ENCODE results near the gene CHST8. TPM values are rescaled to one million over a fixed set of nuclear protein-coding genes. Genes with fewer than 3 reads are reported as not detected.

The CHST8 gene
- total RNA-seq, 1 experiment from 2014 or later = 33.5 TPM

GRCh38 chr19:33703821-33704220 lies 82.1 kb downstream of the CHST8 start:
- DNase-seq (ENCODE audit: low spot score) (no peak), ATAC-seq (no peak)
- POLR2A ChIA-PET = no interaction called here
- no peaks in the 10 kb centered on the region for H3K36me3 Mint-ChIP-seq
- TF ChIP-seq ZNF121 (CRISPR knock-in tag; IDR thresholded peaks at IDR 0.05) (no peak), FOXK1 (CRISPR knock-in tag; IDR thresholded peaks at IDR 0.05) (no peak), CBFB (CRISPR knock-in tag; IDR thresholded peaks at IDR 0.05; ENCODE audit: low read depth) (no peak), ETV6 (CRISPR knock-in tag; IDR thresholded peaks at IDR 0.05) (no peak), AR (CRISPR knock-in tag; IDR thresholded peaks at IDR 0.05) (no peak), SOX15 (CRISPR knock-in tag; IDR thresholded peaks at IDR 0.05) (no peak), FOXP1 (CRISPR knock-in tag; IDR thresholded peaks at IDR 0.05; ENCODE audit: borderline replicate concordance) (no peak)
- peaks cover 29% of the 10 kb centered on the region for H3K4me1 Mint-ChIP-seq
- no peak overlapping the region for H3K27ac Mint-ChIP-seq
- H3K27me3 Mint-ChIP-seq (ENCODE audit: low read depth) = no peaks in the 10 kb centered on the region
- H3K4me3 Mint-ChIP-seq = no peak overlapping the region
- H3K9me3 Mint-ChIP-seq = no peaks in the 10 kb centered on the region
- CTCF ChIA-PET = interaction anchor here (0.7 to 3.3 kb wide), 3 partner anchors 181 to 288 kb away, joined by 3 to 10 read pairs (median 3); no protein-coding TSS in a partner anchor

GRCh38 chr19:33704271-33704670 lies 82.5 kb downstream of the CHST8 start:
- no peaks in the 10 kb centered on the region for H3K36me3 Mint-ChIP-seq
- H3K27ac Mint-ChIP-seq = no peak overlapping the region
- no peaks in the 10 kb centered on the region for H3K27me3 Mint-ChIP-seq (ENCODE audit: low read depth)
- TF ChIP-seq ZNF416 (CRISPR knock-in tag; IDR thresholded peaks at IDR 0.05) (no peak), ZNF219 (CRISPR knock-in tag; IDR thresholded peaks at IDR 0.05; ENCODE audit: borderline replicate concordance) (no peak), ATF2 (CRISPR knock-in tag; IDR thresholded peaks at IDR 0.05; ENCODE audit: borderline replicate concordance, low read depth) (no peak), ZNF425 (CRISPR knock-in tag; conservative IDR thresholded peaks at IDR 0.05) (no peak), JAZF1 (CRISPR knock-in tag; IDR thresholded peaks at IDR 0.05) (no peak), NFATC4 (CRISPR knock-in tag; IDR thresholded peaks at IDR 0.05) (no peak)
- TF ChIP-seq, protein P1, sequence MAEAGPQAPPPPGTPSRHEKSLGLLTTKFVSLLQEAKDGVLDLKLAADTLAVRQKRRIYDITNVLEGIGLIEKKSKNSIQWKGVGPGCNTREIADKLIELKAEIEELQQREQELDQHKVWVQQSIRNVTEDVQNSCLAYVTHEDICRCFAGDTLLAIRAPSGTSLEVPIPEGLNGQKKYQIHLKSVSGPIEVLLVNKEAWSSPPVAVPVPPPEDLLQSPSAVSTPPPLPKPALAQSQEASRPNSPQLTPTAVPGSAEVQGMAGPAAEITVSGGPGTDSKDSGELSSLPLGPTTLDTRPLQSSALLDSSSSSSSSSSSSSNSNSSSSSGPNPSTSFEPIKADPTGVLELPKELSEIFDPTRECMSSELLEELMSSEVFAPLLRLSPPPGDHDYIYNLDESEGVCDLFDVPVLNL (CRISPR knock-in tag; IDR thresholded peaks at IDR 0.05; ENCODE audit: borderline replicate concordance, low read depth) = no peak
- TF ChIP-seq, protein P2, sequence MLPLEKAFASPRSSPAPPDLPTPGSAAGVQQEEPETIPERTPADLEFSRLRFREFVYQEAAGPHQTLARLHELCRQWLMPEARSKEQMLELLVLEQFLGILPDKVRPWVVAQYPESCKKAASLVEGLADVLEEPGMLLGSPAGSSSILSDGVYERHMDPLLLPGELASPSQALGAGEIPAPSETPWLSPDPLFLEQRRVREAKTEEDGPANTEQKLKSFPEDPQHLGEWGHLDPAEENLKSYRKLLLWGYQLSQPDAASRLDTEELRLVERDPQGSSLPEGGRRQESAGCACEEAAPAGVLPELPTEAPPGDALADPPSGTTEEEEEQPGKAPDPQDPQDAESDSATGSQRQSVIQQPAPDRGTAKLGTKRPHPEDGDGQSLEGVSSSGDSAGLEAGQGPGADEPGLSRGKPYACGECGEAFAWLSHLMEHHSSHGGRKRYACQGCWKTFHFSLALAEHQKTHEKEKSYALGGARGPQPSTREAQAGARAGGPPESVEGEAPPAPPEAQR (CRISPR knock-in tag; IDR thresholded peaks at IDR 0.05) = no peak
- ChIA-PET POLR2A (no interaction called here), CTCF (interaction anchor here (0.7 to 3.3 kb wide), 2 partner anchors 181 to 274 kb away, joined by 3 to 10 read pairs; no protein-coding TSS in a partner anchor)
- H3K4me1 Mint-ChIP-seq = peaks cover 33% of the 10 kb centered on the region
- no peak overlapping the region for H3K4me3 Mint-ChIP-seq
- DNase-seq (ENCODE audit: low spot score) (no peak), ATAC-seq (no peak)
- H3K9me3 Mint-ChIP-seq = peaks cover under 1% of the 10 kb centered on the region; the same call in 1 of the 2 replicates

Measured in WTC11 (cell line).